ENCODE results near the gene OXCT1.

Gene OXCT1

GRCh38 chr5:41707853-41708603 lies 162.2 kb downstream of the OXCT1 start:
- peak; percentile 61 for DNase-seq

- DNase-seq: peak; percentile 14
Measured at GRCh38 chr5:41695920-41696582, 174.2 kb downstream of the OXCT1 start.

GRCh38 chr5:41686767-41687166 lies 183.5 kb downstream of the OXCT1 start:
- no peak for DNase-seq

GRCh38 chr5:41686191-41686590 lies 184.0 kb downstream of the OXCT1 start:
- DNase-seq: no peak

GRCh38 chr5:41683181-41683580 lies 187.0 kb downstream of the OXCT1 start:
- no peak for DNase-seq

- DNase-seq: no peak
Measured at GRCh38 chr5:41682641-41683040, 187.6 kb downstream of the OXCT1 start.

GRCh38 chr5:41681840-41682239 lies 188.4 kb downstream of the OXCT1 start:
- no peak for DNase-seq

Measured in NCI-H2171 treated with DMSO at 0.1 percent for 48 hours (cell line).